GM06990 (cell line): Measurements from ENCODE around the gene TMEM38B.

Experiments
- DNase-seq: peaks from one replicate; pipeline ENCODE4 v3.0.0-alpha.2; 2011; ENCODE audit not compliant: insufficient read length; ENCODE audit errors: extremely low read depth
- H3K27me3 ChIP-seq: replicated peaks from 2 replicates; pipeline ENCODE4 v1.6.0; 2011; ENCODE audit warnings: low read length; ENCODE audit not compliant: control insufficient read depth, insufficient read depth
- H3K36me3 ChIP-seq: 2 replicates; pipeline ENCODE4 v1.5.1; 2011; ENCODE audit warnings: low read length; ENCODE audit not compliant: control insufficient read depth, insufficient read depth
- H3K4me3 ChIP-seq: replicated peaks from 2 replicates; pipeline ENCODE4 v1.5.1; 2011; ENCODE audit warnings: low read depth, mild to moderate bottlenecking, control low read depth, low read length
- CTCF ChIP-seq: IDR thresholded peaks from 2 replicates; pipeline ENCODE4 v1.5.1; 2011; ENCODE audit warnings: low read length, control low read depth, mild to moderate bottlenecking, inconsistent platforms; ENCODE audit not compliant: insufficient read depth, poor library complexity, severe bottlenecking

The TMEM38B gene

GRCh38 chr9:105678163-105678562 is 16.2 kb upstream of the TMEM38B start:
- Histone ChIP-seq H3K27me3 (no peaks in the 10 kb centered on the region), H3K36me3 (no peaks in the 10 kb centered on the region), H3K4me3 (no peak overlapping the region)
- DNase-seq = no peak
- TF ChIP-seq CTCF = no peak

DNA sequence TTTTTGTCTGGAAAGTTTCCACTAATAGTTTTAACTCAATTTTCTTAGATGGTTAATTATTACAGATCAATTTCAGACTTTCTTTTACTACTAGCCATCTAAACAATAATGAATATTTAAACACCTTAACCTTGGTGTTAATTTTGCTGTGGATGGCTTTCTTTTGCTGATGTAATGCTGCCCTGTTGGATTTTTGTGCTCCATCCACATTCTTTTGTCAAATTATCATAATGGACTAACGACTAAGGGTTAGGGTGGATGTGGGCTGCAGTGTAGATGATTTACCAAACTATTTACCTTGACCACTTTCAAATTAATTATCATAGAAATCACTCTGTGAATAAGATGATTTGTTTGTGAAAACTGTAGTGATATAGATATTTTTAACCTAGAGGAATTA is 15.6 kb upstream of the TMEM38B start:
- no peak for DNase-seq
- Histone ChIP-seq H3K4me3 (no peak overlapping the region), H3K36me3 (no peaks in the 10 kb centered on the region), H3K27me3 (no peaks in the 10 kb centered on the region)
- no peak for TF ChIP-seq CTCF

- no peaks in the 10 kb centered on the region for H3K36me3 ChIP-seq
- H3K27me3 ChIP-seq = no peaks in the 10 kb centered on the region
- no peak overlapping the region for H3K4me3 ChIP-seq
- DNase-seq = no peak
- no peak for TF ChIP-seq CTCF
These were observed 14.9 kb upstream of the TMEM38B start for GRCh38 chr9:105679257-105680022.

GRCh38 chr9:105681313-105681712 is 13.0 kb upstream of the TMEM38B start:
- no peak overlapping the region for H3K4me3 ChIP-seq
- no peak for TF ChIP-seq CTCF
- H3K27me3 ChIP-seq = no peaks in the 10 kb centered on the region
- DNase-seq = no peak
- H3K36me3 ChIP-seq = no peaks in the 10 kb centered on the region

- H3K27me3 ChIP-seq = no peaks in the 10 kb centered on the region
- TF ChIP-seq CTCF = no peak
- no peak for DNase-seq
- no peak overlapping the region for H3K4me3 ChIP-seq
- H3K36me3 ChIP-seq = no peaks in the 10 kb centered on the region
These were observed 12.6 kb upstream of the TMEM38B start for GRCh38 chr9:105681724-105682123.
